H1 (cell line): Measurements from ENCODE around the gene CREG2. TPM values are rescaled to one million over a fixed set of nuclear protein-coding genes. Genes with fewer than 3 reads are reported as not detected.

Source experiments
- CTBP2 ChIP-seq: IDR thresholded peaks from 2 replicates; pipeline ENCODE4 v1.7.0; 2011; ENCODE audit warnings: borderline replicate concordance, mild to moderate bottlenecking, moderate library complexity, mixed read lengths, low read length; ENCODE audit not compliant: insufficient read depth, insufficient read length
- NANOG ChIP-seq: IDR thresholded peaks from 2 replicates; pipeline ENCODE4 v1.6.1; 2011; ENCODE audit warnings: low read length, low read depth, mild to moderate bottlenecking, inconsistent platforms; ENCODE audit not compliant: insufficient read depth, poor library complexity, severe bottlenecking
- PHF8 ChIP-seq: fragments of 200-600 bp; sonication (generic); conservative IDR thresholded peaks from 2 replicates; pipeline ENCODE4 v1.7.1; 2012; ENCODE audit warnings: low read depth, mild to moderate bottlenecking, inconsistent platforms, low read length, moderate library complexity
- SP4 ChIP-seq: IDR thresholded peaks from 2 replicates; pipeline ENCODE4 v1.6.1; 2012; ENCODE audit warnings: low read length, inconsistent platforms
- TAF1 ChIP-seq: IDR thresholded peaks from 2 replicates; pipeline ENCODE4 v1.6.1; 2011; ENCODE audit warnings: mild to moderate bottlenecking, low read depth, low read length
- polyA plus RNA-seq, 7 experiments: library from polyadenylated mRNA; depleted of rRNA in 3 of 7; stranded (reverse) in 5 of 7; unstranded in 2 of 7; fragments of >200 nt in 5 of 7; fragments of 200-250 nt in 2 of 7; gene quantifications; 1 replicate in 5 of 7; 2 replicates in 1 of 7; 4 replicates in 1 of 7; pipeline versions ENCODE4 v1.2.1 to v1.2.3, GENCODE V29; 2011 to 2013; ENCODE audit warnings: missing spikeins in 2 of 7, mixed read lengths in 2 of 7
- total RNA-seq: library from RNA; stranded (reverse); fragmentation: NEBNext Ultra II Directional; extraction: Animal tissue kit (Norgen Biotek cat#: 25700); gene quantifications from 2 replicates; pipeline ENCODE4 v1.2.1, GENCODE V29; 2021
- TF ChIP-seq, protein P1 (sequence below): fragments of 300-600 bp; sonication (generic); IDR thresholded peaks from 2 replicates; pipeline ENCODE4 v1.7.1; 2012; ENCODE audit warnings: low read length, moderate library complexity, mild to moderate bottlenecking, inconsistent platforms; ENCODE audit not compliant: insufficient replicate concordance
- TF ChIP-seq, protein P2 (sequence below): IDR thresholded peaks from 2 replicates; pipeline ENCODE4 v1.6.1; 2012; ENCODE audit warnings: inconsistent platforms

CREG2 gene
- total and polyA plus RNA-seq, 2 of the 8 experiments (the other 6 are each of a cell fraction or from before 2014, with no cell fraction given) = 2.0 to 2.2 TPM

DNA sequence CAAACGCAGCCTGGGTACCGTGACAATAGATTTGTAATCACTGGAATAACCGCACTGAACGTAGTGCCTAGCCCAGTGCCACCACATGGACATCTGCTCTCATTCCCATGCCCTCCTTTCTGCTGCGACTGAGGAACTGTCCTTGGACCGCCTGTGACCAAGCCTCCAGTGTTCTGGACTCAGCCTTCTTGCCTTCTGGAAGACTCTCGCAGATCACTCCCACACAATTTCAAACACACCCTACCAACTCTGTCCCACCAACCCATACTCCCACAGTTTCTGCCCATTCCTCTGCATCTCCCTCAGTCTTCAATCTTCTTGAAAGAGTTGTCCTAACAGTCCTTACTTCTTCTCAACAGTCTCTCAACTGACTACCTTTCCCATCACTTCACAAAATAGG is 80.9 kb downstream of the CREG2 start (continued):
- TF ChIP-seq, protein P1, sequence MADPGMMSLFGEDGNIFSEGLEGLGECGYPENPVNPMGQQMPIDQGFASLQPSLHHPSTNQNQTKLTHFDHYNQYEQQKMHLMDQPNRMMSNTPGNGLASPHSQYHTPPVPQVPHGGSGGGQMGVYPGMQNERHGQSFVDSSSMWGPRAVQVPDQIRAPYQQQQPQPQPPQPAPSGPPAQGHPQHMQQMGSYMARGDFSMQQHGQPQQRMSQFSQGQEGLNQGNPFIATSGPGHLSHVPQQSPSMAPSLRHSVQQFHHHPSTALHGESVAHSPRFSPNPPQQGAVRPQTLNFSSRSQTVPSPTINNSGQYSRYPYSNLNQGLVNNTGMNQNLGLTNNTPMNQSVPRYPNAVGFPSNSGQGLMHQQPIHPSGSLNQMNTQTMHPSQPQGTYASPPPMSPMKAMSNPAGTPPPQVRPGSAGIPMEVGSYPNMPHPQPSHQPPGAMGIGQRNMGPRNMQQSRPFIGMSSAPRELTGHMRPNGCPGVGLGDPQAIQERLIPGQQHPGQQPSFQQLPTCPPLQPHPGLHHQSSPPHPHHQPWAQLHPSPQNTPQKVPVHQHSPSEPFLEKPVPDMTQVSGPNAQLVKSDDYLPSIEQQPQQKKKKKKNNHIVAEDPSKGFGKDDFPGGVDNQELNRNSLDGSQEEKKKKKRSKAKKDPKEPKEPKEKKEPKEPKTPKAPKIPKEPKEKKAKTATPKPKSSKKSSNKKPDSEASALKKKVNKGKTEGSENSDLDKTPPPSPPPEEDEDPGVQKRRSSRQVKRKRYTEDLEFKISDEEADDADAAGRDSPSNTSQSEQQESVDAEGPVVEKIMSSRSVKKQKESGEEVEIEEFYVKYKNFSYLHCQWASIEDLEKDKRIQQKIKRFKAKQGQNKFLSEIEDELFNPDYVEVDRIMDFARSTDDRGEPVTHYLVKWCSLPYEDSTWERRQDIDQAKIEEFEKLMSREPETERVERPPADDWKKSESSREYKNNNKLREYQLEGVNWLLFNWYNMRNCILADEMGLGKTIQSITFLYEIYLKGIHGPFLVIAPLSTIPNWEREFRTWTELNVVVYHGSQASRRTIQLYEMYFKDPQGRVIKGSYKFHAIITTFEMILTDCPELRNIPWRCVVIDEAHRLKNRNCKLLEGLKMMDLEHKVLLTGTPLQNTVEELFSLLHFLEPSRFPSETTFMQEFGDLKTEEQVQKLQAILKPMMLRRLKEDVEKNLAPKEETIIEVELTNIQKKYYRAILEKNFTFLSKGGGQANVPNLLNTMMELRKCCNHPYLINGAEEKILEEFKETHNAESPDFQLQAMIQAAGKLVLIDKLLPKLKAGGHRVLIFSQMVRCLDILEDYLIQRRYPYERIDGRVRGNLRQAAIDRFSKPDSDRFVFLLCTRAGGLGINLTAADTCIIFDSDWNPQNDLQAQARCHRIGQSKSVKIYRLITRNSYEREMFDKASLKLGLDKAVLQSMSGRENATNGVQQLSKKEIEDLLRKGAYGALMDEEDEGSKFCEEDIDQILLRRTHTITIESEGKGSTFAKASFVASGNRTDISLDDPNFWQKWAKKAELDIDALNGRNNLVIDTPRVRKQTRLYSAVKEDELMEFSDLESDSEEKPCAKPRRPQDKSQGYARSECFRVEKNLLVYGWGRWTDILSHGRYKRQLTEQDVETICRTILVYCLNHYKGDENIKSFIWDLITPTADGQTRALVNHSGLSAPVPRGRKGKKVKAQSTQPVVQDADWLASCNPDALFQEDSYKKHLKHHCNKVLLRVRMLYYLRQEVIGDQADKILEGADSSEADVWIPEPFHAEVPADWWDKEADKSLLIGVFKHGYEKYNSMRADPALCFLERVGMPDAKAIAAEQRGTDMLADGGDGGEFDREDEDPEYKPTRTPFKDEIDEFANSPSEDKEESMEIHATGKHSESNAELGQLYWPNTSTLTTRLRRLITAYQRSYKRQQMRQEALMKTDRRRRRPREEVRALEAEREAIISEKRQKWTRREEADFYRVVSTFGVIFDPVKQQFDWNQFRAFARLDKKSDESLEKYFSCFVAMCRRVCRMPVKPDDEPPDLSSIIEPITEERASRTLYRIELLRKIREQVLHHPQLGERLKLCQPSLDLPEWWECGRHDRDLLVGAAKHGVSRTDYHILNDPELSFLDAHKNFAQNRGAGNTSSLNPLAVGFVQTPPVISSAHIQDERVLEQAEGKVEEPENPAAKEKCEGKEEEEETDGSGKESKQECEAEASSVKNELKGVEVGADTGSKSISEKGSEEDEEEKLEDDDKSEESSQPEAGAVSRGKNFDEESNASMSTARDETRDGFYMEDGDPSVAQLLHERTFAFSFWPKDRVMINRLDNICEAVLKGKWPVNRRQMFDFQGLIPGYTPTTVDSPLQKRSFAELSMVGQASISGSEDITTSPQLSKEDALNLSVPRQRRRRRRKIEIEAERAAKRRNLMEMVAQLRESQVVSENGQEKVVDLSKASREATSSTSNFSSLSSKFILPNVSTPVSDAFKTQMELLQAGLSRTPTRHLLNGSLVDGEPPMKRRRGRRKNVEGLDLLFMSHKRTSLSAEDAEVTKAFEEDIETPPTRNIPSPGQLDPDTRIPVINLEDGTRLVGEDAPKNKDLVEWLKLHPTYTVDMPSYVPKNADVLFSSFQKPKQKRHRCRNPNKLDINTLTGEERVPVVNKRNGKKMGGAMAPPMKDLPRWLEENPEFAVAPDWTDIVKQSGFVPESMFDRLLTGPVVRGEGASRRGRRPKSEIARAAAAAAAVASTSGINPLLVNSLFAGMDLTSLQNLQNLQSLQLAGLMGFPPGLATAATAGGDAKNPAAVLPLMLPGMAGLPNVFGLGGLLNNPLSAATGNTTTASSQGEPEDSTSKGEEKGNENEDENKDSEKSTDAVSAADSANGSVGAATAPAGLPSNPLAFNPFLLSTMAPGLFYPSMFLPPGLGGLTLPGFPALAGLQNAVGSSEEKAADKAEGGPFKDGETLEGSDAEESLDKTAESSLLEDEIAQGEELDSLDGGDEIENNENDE = no peak
- no peak for TF ChIP-seq CTBP2
- no peak for TF ChIP-seq NANOG
- no peak for TF ChIP-seq PHF8
- no peak for TF ChIP-seq SP4
- TF ChIP-seq TAF1 = no peak
- TF ChIP-seq, protein P2, sequence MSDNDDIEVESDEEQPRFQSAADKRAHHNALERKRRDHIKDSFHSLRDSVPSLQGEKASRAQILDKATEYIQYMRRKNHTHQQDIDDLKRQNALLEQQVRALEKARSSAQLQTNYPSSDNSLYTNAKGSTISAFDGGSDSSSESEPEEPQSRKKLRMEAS = no peak
